ENCODE data around the gene MCF2L2.

- TF ChIP-seq CTCF (IDR thresholded peaks at IDR 0.05; ENCODE audit: low read depth, low read length) (no peak), MYC (IDR thresholded peaks at IDR 0.05; ENCODE audit: low read depth, low read length) (no peak)
Observed at GRCh38 chr3:183239046-183239445, 189.4 kb downstream of the MCF2L2 start.

Data from NB4 (cell line).